GM12878 (cell line): ENCODE data around the gene MFSD8. TPM values are rescaled to one million over a fixed set of nuclear protein-coding genes. Genes with fewer than 3 reads are reported as not detected.

ENCODE experiments used
- ATAC-seq: fragments of 200-7000 bp; cut with Tn5 transposase; 3 replicates; pipeline ENCODE4 v1.9.1; 2020; ENCODE audit warnings: mild to moderate bottlenecking, moderate library complexity
- BruUV-seq: library from RNA; stranded (reverse); fragments of 400-500 nt; replicated peaks from 2 replicates; lab custom pipeline; 2021; lab: Mats Ljungman, UMichigan
- CTCF ChIA-PET: fragments of 300-600 bp; sonication (Branson Sonifier 250); formaldehyde crosslinking; extraction: SDS; loops from one replicate; lab custom pipeline; 2021; ENCODE audit warnings: inconsistent platforms; lab: Yijun Ruan, JAX
- POLR2A ChIA-PET: fragments of 350-600 bp; formaldehyde crosslinking; extraction: SDS; loops from one replicate; lab custom pipeline; 2021; ENCODE audit warnings: inconsistent platforms; lab: Charles Lee
- RAD21 ChIA-PET: fragments of 300-600 bp; sonication (Branson Sonifier 250); formaldehyde crosslinking; loops from one replicate; lab custom pipeline; 2023; ENCODE audit warnings: antibody characterized with exemption; ENCODE audit not compliant: unreplicated experiment; lab: Charles Lee
- SMC1A ChIA-PET: fragments of 300-600 bp; sonication (Branson Sonifier 250); formaldehyde crosslinking; loops from one replicate; lab custom pipeline; 2023; ENCODE audit not compliant: unreplicated experiment, uncharacterized antibody; lab: Charles Lee
- DNase-seq: peaks from one replicate; pipeline ENCODE4 v3.0.0-alpha.2; 2011; ENCODE audit warnings: low read depth, low spot score
- FAIRE-seq: peaks from 3 replicates; lab custom pipeline; 2011; peaks lifted over from hg19 to GRCh38; lab: Jason Lieb, UNC
- H2AFZ ChIP-seq: 2 replicates; pipeline ENCODE4 v1.6.0; 2011; ENCODE audit warnings: low read depth, low read length, control low read depth; ENCODE audit not compliant: control insufficient read depth
- H3K27ac ChIP-seq: 2 replicates; pipeline ENCODE4 v1.5.1; 2011; ENCODE audit warnings: control low read depth; ENCODE audit not compliant: control insufficient read depth, insufficient read depth
- H3K27me3 ChIP-seq, 2 experiments: replicated peaks in 1 of 2; 2 replicates each; pipeline versions ENCODE4 v1.6.0 to v1.6.1; 2011; ENCODE audit warnings: low read length in 1 of 2; ENCODE audit not compliant: control insufficient read depth in 2 of 2, insufficient read depth in 2 of 2
- H3K36me3 ChIP-seq, 2 experiments: 2 replicates each; pipeline ENCODE4 v1.5.1; 2011; ENCODE audit warnings: low read length in 1 of 2; ENCODE audit not compliant: control insufficient read depth in 2 of 2, insufficient read depth in 2 of 2
- H3K4me1 ChIP-seq: 2 replicates; pipeline ENCODE4 v1.6.1; 2011; ENCODE audit warnings: mild to moderate bottlenecking, low read length, moderate library complexity, mixed read lengths; ENCODE audit not compliant: control insufficient read depth, insufficient read depth
- H3K4me2 ChIP-seq: 2 replicates; pipeline ENCODE4 v1.6.0; 2011; ENCODE audit warnings: control low read depth; ENCODE audit not compliant: control insufficient read depth, insufficient read depth
- H3K4me3 ChIP-seq: fragments of 200-600 bp; sonication (generic); 2 replicates; pipeline ENCODE4 v1.5.1; 2016
- H3K79me2 ChIP-seq: 2 replicates; pipeline ENCODE4 v1.6.0; 2011; ENCODE audit warnings: low read length; ENCODE audit not compliant: control insufficient read depth, insufficient read depth
- H3K9ac ChIP-seq: 2 replicates; pipeline ENCODE4 v1.8.0; 2011; ENCODE audit warnings: low read length, control low read depth, mixed read lengths; ENCODE audit not compliant: control insufficient read depth, insufficient read depth
- H3K9me3 ChIP-seq: replicated peaks from 3 replicates; pipeline ENCODE4 v1.5.1; 2011; ENCODE audit warnings: mild to moderate bottlenecking, low read length; ENCODE audit not compliant: control insufficient read depth, insufficient read depth
- H4K20me1 ChIP-seq: 2 replicates; pipeline ENCODE4 v1.6.0; 2011; ENCODE audit not compliant: control insufficient read depth, insufficient read depth
- CHD4 ChIP-seq: fragments of 200-600 bp; sonication (generic); IDR thresholded peaks from 2 replicates; pipeline ENCODE4 v1.6.1; 2016; ENCODE audit warnings: mild to moderate bottlenecking
- GATAD2B ChIP-seq: fragments of 450-650 bp; conservative IDR thresholded peaks from 2 replicates; pipeline ENCODE4 v1.6.1; 2017; ENCODE audit warnings: low read depth, mild to moderate bottlenecking, moderate library complexity
- HDGF ChIP-seq: fragments of 450-650 bp; IDR thresholded peaks from 2 replicates; pipeline ENCODE4 v1.6.1; 2016; ENCODE audit warnings: antibody characterized with exemption
- NRF1 ChIP-seq: conservative IDR thresholded peaks from 2 replicates; pipeline ENCODE4 v1.6.1; 2011; ENCODE audit warnings: mild to moderate bottlenecking, low read depth, low read length, improper control_type of control experiment
- PML ChIP-seq: IDR thresholded peaks from 2 replicates; pipeline ENCODE4 v1.6.1; 2012; ENCODE audit warnings: low read length, inconsistent platforms
- POLR2AphosphoS2 ChIP-seq: IDR thresholded peaks from 2 replicates; pipeline ENCODE4 v1.6.1; 2011; ENCODE audit warnings: low read depth, mild to moderate bottlenecking, low read length, improper control_type of control experiment, moderate library complexity
- SMAD1 ChIP-seq: fragments of 450-650 bp; IDR thresholded peaks from 2 replicates; pipeline ENCODE4 v1.6.1; 2018; ENCODE audit warnings: mild to moderate bottlenecking, low read depth; ENCODE audit not compliant: partially characterized antibody
- SMAD5 ChIP-seq: IDR thresholded peaks from 2 replicates; pipeline ENCODE4 v1.6.1; 2016; ENCODE audit warnings: antibody characterized with exemption, low read depth
- WGBS: methylation state at CpG from one replicate; pipeline ENCODE4 v1.1.6; 2016; ENCODE audit warnings: low lambda C conversion rate; ENCODE audit not compliant: insufficient replicate concordance, insufficient coverage; ENCODE audit errors: missing lambda C conversion rate; 5-methylcytosine and 5-hydroxymethylcytosine counted together
- in situ Hi-C: fragments of 300-500 bp; cut with MboI; formaldehyde crosslinking; loops from 9 replicates; pipeline ENCODE4 v1.14.3; 2018; ENCODE audit warnings: mixed read lengths
- intact Hi-C: fragments of 100-400 bp; cut with micrococcal nuclease; formaldehyde crosslinking; loops from one replicate; pipeline ENCODE4 v1.14.2; 2022; ENCODE audit not compliant: unreplicated experiment
- polyA plus RNA-seq, 11 experiments: library from polyadenylated mRNA; depleted of rRNA in 4 of 11; unstranded in 6 of 11; stranded (reverse) in 5 of 11; fragments of >200 nt; fragmentation: Nextera tagmentation in 4 of 11; fragmentation: Illumina TruSeq in 1 of 11; extraction: Ambion mirVana in 4 of 11; extraction: Trizol in 1 of 11; gene quantifications; 1 replicate in 1 of 11; 2 replicates in 10 of 11; pipeline versions ENCODE4 v1.2.1 to v1.2.3, GENCODE V29; 2011 to 2016; ENCODE audit warnings: inconsistent platforms in 2 of 11, missing spikeins in 2 of 11, low read depth in 1 of 11
- total RNA-seq, 4 experiments: library from RNA; depleted of rRNA in 3 of 4; stranded (reverse); fragments of >200 nt in 3 of 4; fragmentation: Illumina TruSeq in 1 of 4; extraction: Trizol in 1 of 4; gene quantifications; 2 replicates each; pipeline versions ENCODE4 v1.2.1 to v1.2.3, GENCODE V29; 2013 to 2021
- TF ChIP-seq, protein P1 (sequence below): fragments of 150-350 bp; IDR thresholded peaks from 2 replicates; pipeline ENCODE4 v1.6.1; 2014; ENCODE audit warnings: mild to moderate bottlenecking, low read depth, low read length

Gene MFSD8
- total and polyA plus RNA-seq, 10 of the 15 experiments (the other 5 are each of a cell fraction or from before 2014, with no cell fraction given): 12.7 to 29.9 (median 18.4) TPM

DNA sequence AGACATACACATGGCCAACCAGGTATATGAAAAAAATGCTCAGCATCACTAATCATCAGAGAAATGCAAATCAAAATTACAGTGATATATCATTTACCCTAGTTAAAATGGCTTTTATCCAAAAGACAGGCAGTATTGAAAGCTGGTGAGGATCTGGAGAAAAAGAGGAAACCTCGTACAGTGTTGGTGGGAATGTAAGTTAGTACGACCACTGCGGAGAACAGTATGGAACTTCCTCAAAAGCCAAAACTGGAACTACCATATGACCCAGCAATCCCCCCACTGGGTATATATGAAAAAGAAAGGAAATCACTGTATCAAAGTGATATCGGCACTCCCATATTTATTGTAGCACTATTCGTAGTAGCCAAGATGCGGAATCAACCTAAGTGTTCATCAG is 23.7 kb upstream of the MFSD8 start:
- ATAC-seq: no peak
- H3K36me3 ChIP-seq: no peaks in the 10 kb centered on the region; a peak in 1 of 4 replicates
- no peak overlapping the region for H2AFZ ChIP-seq
- FAIRE-seq: no peak
- POLR2A ChIA-PET: no interaction called here
- H3K27ac ChIP-seq: no peak overlapping the region
- no peaks in the 10 kb centered on the region for H4K20me1 ChIP-seq
- RAD21 ChIA-PET: no interaction called here
- no TSS peak for BruUV-seq
- SMC1A ChIA-PET: no interaction called here
- H3K9me3 ChIP-seq: no peaks in the 10 kb centered on the region
- no peak overlapping the region for H3K4me3 ChIP-seq
- H3K79me2 ChIP-seq: no peaks in the 10 kb centered on the region
- no peak for TF ChIP-seq SMAD5
- TF ChIP-seq SMAD1: no peak
- no peak for TF ChIP-seq NRF1
- no peak for TF ChIP-seq POLR2AphosphoS2
- TF ChIP-seq HDGF: no peak
- TF ChIP-seq PML: no peak
- no peak for TF ChIP-seq GATAD2B
- TF ChIP-seq, protein P1, sequence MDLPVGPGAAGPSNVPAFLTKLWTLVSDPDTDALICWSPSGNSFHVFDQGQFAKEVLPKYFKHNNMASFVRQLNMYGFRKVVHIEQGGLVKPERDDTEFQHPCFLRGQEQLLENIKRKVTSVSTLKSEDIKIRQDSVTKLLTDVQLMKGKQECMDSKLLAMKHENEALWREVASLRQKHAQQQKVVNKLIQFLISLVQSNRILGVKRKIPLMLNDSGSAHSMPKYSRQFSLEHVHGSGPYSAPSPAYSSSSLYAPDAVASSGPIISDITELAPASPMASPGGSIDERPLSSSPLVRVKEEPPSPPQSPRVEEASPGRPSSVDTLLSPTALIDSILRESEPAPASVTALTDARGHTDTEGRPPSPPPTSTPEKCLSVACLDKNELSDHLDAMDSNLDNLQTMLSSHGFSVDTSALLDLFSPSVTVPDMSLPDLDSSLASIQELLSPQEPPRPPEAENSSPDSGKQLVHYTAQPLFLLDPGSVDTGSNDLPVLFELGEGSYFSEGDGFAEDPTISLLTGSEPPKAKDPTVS: no peak
- no peak for TF ChIP-seq CHD4
- H3K9ac ChIP-seq: no peak overlapping the region
- H3K4me1 ChIP-seq: no peaks in the 10 kb centered on the region
- 98% methylated on average over 6 of the region's 6 CpGs for WGBS
- in situ Hi-C loops: no loop called here
- no peak for DNase-seq
- H3K27me3 ChIP-seq: no peaks in the 10 kb centered on the region
- CTCF ChIA-PET: interaction anchor here (1.0 kb wide), 1 partner anchor 9 kb away, joined by 3 read pairs; no protein-coding TSS in a partner anchor
- intact Hi-C loops: no loop called here
- no peak overlapping the region for H3K4me2 ChIP-seq
